HCT116 (cell line): ENCODE results near the gene GARNL3. TPM values are rescaled to one million over a fixed set of nuclear protein-coding genes. Genes with fewer than 3 reads are reported as not detected.

ENCODE experiments used
- ATAC-seq: fragments of 200-7000 bp; cut with Tn5 transposase; 2 replicates; pipeline ENCODE4 v1.9.1; 2020; ENCODE audit warnings: mild to moderate bottlenecking, moderate library complexity
- BruUV-seq: library from RNA; stranded (reverse); fragments of 400-500 nt; replicated peaks from 2 replicates; lab custom pipeline; 2021; lab: Mats Ljungman, UMichigan
- CTCF ChIA-PET: fragments of 300-600 bp; sonication (Branson Sonifier 250); formaldehyde crosslinking; loops from one replicate; lab custom pipeline; 2021; ENCODE audit warnings: antibody characterized with exemption; lab: Charles Lee
- POLR2A ChIA-PET: fragments of 300-600, 350-600 bp; sonication (Branson Sonifier 250); formaldehyde crosslinking; loops from one replicate; lab custom pipeline; 2021; ENCODE audit warnings: antibody characterized with exemption; lab: Charles Lee
- RAD21 ChIA-PET, 2 experiments: fragments of 300-600 bp; sonication (Branson Sonifier 250); formaldehyde crosslinking; loops; one replicate each; lab custom pipeline; 2023; ENCODE audit warnings: low total read pairs in 2 of 2; ENCODE audit not compliant: uncharacterized antibody in 2 of 2, unreplicated experiment in 2 of 2, low non-redundant PET in 1 of 2; lab: Charles Lee
- DNase-seq: peaks from one replicate; pipeline ENCODE4 v3.0.0-alpha.2; 2010; ENCODE audit warnings: low read depth, low spot score
- H2AFZ ChIP-seq: fragments of 200-600 bp; shearing (Covaris generic), sonication (generic); 2 replicates; pipeline ENCODE4 v1.6.1; 2017; ENCODE audit warnings: low read depth, mixed run types, mixed read lengths, antibody characterized with exemption, low read length; ENCODE audit not compliant: poor library complexity, severe bottlenecking
- H3K27ac ChIP-seq: 2 replicates; pipeline ENCODE4 v1.5.1; 2012; ENCODE audit warnings: low read depth, low read length
- H3K27me3 ChIP-seq: fragments of 200-600 bp; sonication (generic); 2 replicates; pipeline ENCODE4 v1.6.1; 2016; ENCODE audit warnings: mixed run types, low read length, mixed read lengths; ENCODE audit not compliant: insufficient read depth
- H3K36me3 ChIP-seq, 2 experiments: fragments of 200-500 bp in 1 of 2; fragments of 200-600 bp in 1 of 2; sonication (Bioruptor generic) in 1 of 2; sonication (generic) in 1 of 2; 2 replicates each; pipeline versions ENCODE4 v1.5.1 to v1.6.1; 2014 to 2016; ENCODE audit warnings: low read length in 2 of 2, inconsistent platforms in 1 of 2, mixed read lengths in 1 of 2, mixed run types in 1 of 2; ENCODE audit not compliant: insufficient read depth in 2 of 2, control insufficient read depth in 1 of 2
- H3K4me1 ChIP-seq, 2 experiments: fragments of 200-600 bp in 1 of 2; sonication (generic) in 1 of 2; 2 replicates each; pipeline versions ENCODE4 v1.5.1 to v1.6.1; 2012 to 2017; ENCODE audit warnings: low read length in 2 of 2, inconsistent platforms in 1 of 2, mild to moderate bottlenecking in 1 of 2, mixed read lengths in 1 of 2, mixed run types in 1 of 2, moderate library complexity in 1 of 2; ENCODE audit not compliant: insufficient read depth in 2 of 2, control insufficient read depth in 1 of 2
- H3K4me2 ChIP-seq: fragments of 200-600 bp; sonication (generic); 2 replicates; pipeline ENCODE4 v1.6.1; 2017; ENCODE audit warnings: mixed run types, low read length, mixed read lengths
- H3K4me3 ChIP-seq, 2 experiments: fragments of 200-600 bp in 1 of 2; sonication (generic) in 1 of 2; replicated peaks in 1 of 2; 2 replicates each; pipeline ENCODE4 v1.5.1; 2011 to 2016; ENCODE audit warnings: low read length in 2 of 2, control low read depth in 1 of 2, low read depth in 1 of 2, mild to moderate bottlenecking in 1 of 2, mixed read lengths in 1 of 2, mixed run types in 1 of 2
- H3K79me2 ChIP-seq: fragments of 200-600 bp; sonication (generic); 2 replicates; pipeline ENCODE4 v1.6.1; 2017; ENCODE audit warnings: mild to moderate bottlenecking, mixed run types, low read length, moderate library complexity, mixed read lengths; ENCODE audit not compliant: insufficient read depth
- H3K9ac ChIP-seq: fragments of 200-600 bp; sonication (generic); 2 replicates; pipeline ENCODE4 v1.6.1; 2016; ENCODE audit warnings: low read length, mixed read lengths
- H3K9me2 ChIP-seq: fragments of 200-600 bp; sonication (generic), shearing (Covaris generic); 2 replicates; pipeline ENCODE4 v1.6.1; 2017; ENCODE audit warnings: mixed run types, mild to moderate bottlenecking, moderate library complexity; ENCODE audit not compliant: insufficient read depth
- H3K9me3 ChIP-seq, 2 experiments: fragments of 200-500 bp in 1 of 2; fragments of 200-600 bp in 1 of 2; sonication (Bioruptor generic) in 1 of 2; sonication (generic) in 1 of 2; 2 replicates each; pipeline ENCODE4 v1.6.1; 2014 to 2017; ENCODE audit warnings: low read length in 2 of 2, mixed read lengths in 2 of 2, inconsistent platforms in 1 of 2, low read depth in 1 of 2, mild to moderate bottlenecking in 1 of 2, mixed run types in 1 of 2, moderate library complexity in 1 of 2; ENCODE audit not compliant: control insufficient read depth in 1 of 2, insufficient read depth in 1 of 2
- H4K20me1 ChIP-seq: fragments of 200-600 bp; sonication (generic), shearing (Covaris generic); 2 replicates; pipeline ENCODE4 v1.6.1; 2017; ENCODE audit warnings: mixed run types, mild to moderate bottlenecking, moderate library complexity; ENCODE audit not compliant: insufficient read depth
- ATF3 ChIP-seq: IDR thresholded peaks from 2 replicates; pipeline ENCODE4 v1.6.1; 2012
- CEBPB ChIP-seq: IDR thresholded peaks from 2 replicates; pipeline ENCODE4 v1.6.1; 2012; ENCODE audit warnings: low read depth
- CTCF ChIP-seq, 3 experiments: fragments of 200-600 bp in 1 of 3; sonication (generic) in 1 of 3; IDR thresholded peaks in 2 of 3; conservative IDR thresholded peaks in 1 of 3; 2 replicates each; pipeline ENCODE4 v1.5.1; 2012 to 2017; ENCODE audit warnings: low read depth in 2 of 3, low read length in 2 of 3, antibody characterized with exemption in 1 of 3, borderline replicate concordance in 1 of 3, control low read depth in 1 of 3, mild to moderate bottlenecking in 1 of 3, mixed read lengths in 1 of 3, mixed run types in 1 of 3, moderate library complexity in 1 of 3; ENCODE audit not compliant: insufficient read depth in 1 of 3
- EGR1 ChIP-seq: IDR thresholded peaks from 2 replicates; pipeline ENCODE4 v1.6.1; 2012; ENCODE audit warnings: low read depth
- JUND ChIP-seq: IDR thresholded peaks from 2 replicates; pipeline ENCODE4 v1.6.1; 2012
- POLR2A ChIP-seq: IDR thresholded peaks from 2 replicates; pipeline ENCODE4 v1.7.0; 2011; ENCODE audit warnings: borderline replicate concordance; ENCODE audit not compliant: insufficient read depth, insufficient read length; ENCODE audit errors: extremely low read depth
- POLR2AphosphoS5 ChIP-seq: IDR thresholded peaks from 2 replicates; pipeline ENCODE4 v1.6.1; 2011; ENCODE audit warnings: mild to moderate bottlenecking, low read depth, low read length, moderate library complexity
- RAD21 ChIP-seq: IDR thresholded peaks from 2 replicates; pipeline ENCODE4 v1.6.1; 2012; ENCODE audit warnings: low read depth, mild to moderate bottlenecking
- SIN3A ChIP-seq: IDR thresholded peaks from 2 replicates; pipeline ENCODE4 v1.6.1; 2012; ENCODE audit warnings: low read depth
- SP1 ChIP-seq: IDR thresholded peaks from 2 replicates; pipeline ENCODE4 v1.6.1; 2012; ENCODE audit warnings: low read depth
- TCF7L2 ChIP-seq: IDR thresholded peaks from 2 replicates; pipeline ENCODE4 v1.7.0; 2011; ENCODE audit warnings: borderline replicate concordance, inconsistent platforms; ENCODE audit not compliant: insufficient read depth, insufficient read length; ENCODE audit errors: extremely low read depth
- YY1 ChIP-seq: IDR thresholded peaks from 2 replicates; pipeline ENCODE4 v1.6.1; 2011; ENCODE audit warnings: low read length, low read depth, moderate library complexity, mild to moderate bottlenecking; ENCODE audit not compliant: insufficient replicate concordance; ENCODE audit errors: extremely low read depth
- ZFX ChIP-seq: fragments of 450-650 bp; IDR thresholded peaks from 2 replicates; pipeline ENCODE4 v1.6.1; 2017
- ZNF274 ChIP-seq: fragments of 200-500 bp; sonication (Bioruptor generic); IDR thresholded peaks from 2 replicates; pipeline ENCODE4 v1.6.1; 2014; ENCODE audit warnings: mild to moderate bottlenecking, low read depth, low read length, inconsistent platforms
- intact Hi-C: fragments of 100-400 bp; cut with micrococcal nuclease; formaldehyde crosslinking; loops from 2 replicates; pipeline ENCODE4 v1.10.0; 2022
- total RNA-seq: library from RNA; stranded (reverse); gene quantifications from one replicate; pipeline ENCODE4 v1.2.1, GENCODE V29; 2021; ENCODE audit not compliant: unreplicated experiment

GARNL3 gene
- total RNA-seq, 1 experiment from 2014 or later: 8.8 TPM

- ChIA-PET CTCF (no interaction called here), RAD21 (no interaction called here), POLR2A (no interaction called here)
- Histone ChIP-seq H3K4me1 (no peaks in the 10 kb centered on the region), H3K4me3 (no peak overlapping the region), H3K36me3 (no peaks in the 10 kb centered on the region), H3K4me2 (no peak overlapping the region), H3K9me3 (no peaks in the 10 kb centered on the region), H3K27me3 (no peaks in the 10 kb centered on the region), H4K20me1 (no peaks in the 10 kb centered on the region), H2AFZ (no peak overlapping the region), H3K79me2 (no peaks in the 10 kb centered on the region), H3K9ac (no peak overlapping the region), H3K27ac (no peak overlapping the region), H3K9me2 (no peaks in the 10 kb centered on the region)
- no peak for TF ChIP-seq JUND
- TF ChIP-seq RAD21: no peak
- TF ChIP-seq ZNF274: no peak
- no peak for TF ChIP-seq TCF7L2
- no peak for TF ChIP-seq ZFX
- no peak for TF ChIP-seq YY1
- TF ChIP-seq ATF3: no peak
- no peak for TF ChIP-seq POLR2A
- no peak for TF ChIP-seq SP1
- no peak for TF ChIP-seq EGR1
- TF ChIP-seq CEBPB: no peak
- no peak for TF ChIP-seq CTCF (IDR thresholded peaks at IDR 0.05 in 2 of 3, conservative IDR thresholded peaks at IDR 0.05 in 1 of 3; ENCODE audit: borderline replicate concordance in 1 of 3, insufficient read depth in 1 of 3, low read depth in 2 of 3, low read length in 2 of 3)
- no peak for TF ChIP-seq SIN3A
- TF ChIP-seq POLR2AphosphoS5: no peak
- ATAC-seq: no peak
- intact Hi-C loops: no loop called here
- no peak for DNase-seq
- no TSS peak for BruUV-seq
These were observed 85.0 kb downstream of the GARNL3 start for GRCh38 chr9:127349483-127350113.
